ENCODE measurements around the gene PRKAG2.

Gene PRKAG2

GRCh38 chr7:151662251-151662826, 214.6 kb downstream of the PRKAG2 start:
- H3K9me3 ChIP-seq (ENCODE audit: control insufficient read depth, low read length): peaks cover 2% of the 10 kb centered on the region
- no peaks in the 10 kb centered on the region for H3K27me3 ChIP-seq (replicated peaks; ENCODE audit: control insufficient read depth, insufficient read depth, low read length)
- peak overlapping the region; percentile 58 for H3K9ac ChIP-seq (ENCODE audit: low read length)
- no peak for DNase-seq (ENCODE audit: low read depth)
- H3K36me3 ChIP-seq (ENCODE audit: control insufficient read depth, insufficient read depth, low read length, severe bottlenecking): no peaks in the 10 kb centered on the region
- H3K4me1 ChIP-seq (ENCODE audit: control insufficient read depth, insufficient read depth, low read length): peaks cover 75% of the 10 kb centered on the region
- H3K4me3 ChIP-seq (ENCODE audit: low read length): no peak overlapping the region

GRCh38 chr7:151661587-151661986, 215.3 kb downstream of the PRKAG2 start:
- Histone ChIP-seq H3K4me3 (ENCODE audit: low read length) (no peak overlapping the region), H3K9ac (ENCODE audit: low read length) (peak overlapping the region; percentile 58), H3K4me1 (ENCODE audit: control insufficient read depth, insufficient read depth, low read length) (peaks cover 75% of the 10 kb centered on the region), H3K27me3 (replicated peaks; ENCODE audit: control insufficient read depth, insufficient read depth, low read length) (no peaks in the 10 kb centered on the region), H3K36me3 (ENCODE audit: control insufficient read depth, insufficient read depth, low read length, severe bottlenecking) (no peaks in the 10 kb centered on the region), H3K9me3 (ENCODE audit: control insufficient read depth, low read length) (peaks cover 2% of the 10 kb centered on the region)
- DNase-seq (ENCODE audit: low read depth): no peak

GRCh38 chr7:151660141-151660540, 216.8 kb downstream of the PRKAG2 start:
- no peak overlapping the region for H3K4me3 ChIP-seq (ENCODE audit: low read length)
- H3K9me3 ChIP-seq (ENCODE audit: control insufficient read depth, low read length): no peaks in the 10 kb centered on the region
- peak overlapping the region; percentile 44 for H3K9ac ChIP-seq (ENCODE audit: low read length)
- H3K4me1 ChIP-seq (ENCODE audit: control insufficient read depth, insufficient read depth, low read length): peaks cover 62% of the 10 kb centered on the region
- H3K36me3 ChIP-seq (ENCODE audit: control insufficient read depth, insufficient read depth, low read length, severe bottlenecking): no peaks in the 10 kb centered on the region
- no peak for DNase-seq (ENCODE audit: low read depth)
- H3K27me3 ChIP-seq (replicated peaks; ENCODE audit: control insufficient read depth, insufficient read depth, low read length): no peaks in the 10 kb centered on the region

GRCh38 chr7:151659219-151659618, 217.7 kb downstream of the PRKAG2 start:
- no peaks in the 10 kb centered on the region for H3K9me3 ChIP-seq (ENCODE audit: control insufficient read depth, low read length)
- peaks cover 53% of the 10 kb centered on the region for H3K4me1 ChIP-seq (ENCODE audit: control insufficient read depth, insufficient read depth, low read length)
- DNase-seq (ENCODE audit: low read depth): no peak
- H3K36me3 ChIP-seq (ENCODE audit: control insufficient read depth, insufficient read depth, low read length, severe bottlenecking): no peaks in the 10 kb centered on the region
- H3K4me3 ChIP-seq (ENCODE audit: low read length): no peak overlapping the region
- peak overlapping the region; percentile 67 for H3K9ac ChIP-seq (ENCODE audit: low read length)
- no peaks in the 10 kb centered on the region for H3K27me3 ChIP-seq (replicated peaks; ENCODE audit: control insufficient read depth, insufficient read depth, low read length)

- Histone ChIP-seq H3K36me3 (ENCODE audit: control insufficient read depth, insufficient read depth, low read length, severe bottlenecking) (no peaks in the 10 kb centered on the region), H3K4me3 (ENCODE audit: low read length) (no peak overlapping the region), H3K9ac (ENCODE audit: low read length) (peak overlapping the region; percentile 67), H3K27me3 (replicated peaks; ENCODE audit: control insufficient read depth, insufficient read depth, low read length) (no peaks in the 10 kb centered on the region), H3K9me3 (ENCODE audit: control insufficient read depth, low read length) (no peaks in the 10 kb centered on the region), H3K4me1 (ENCODE audit: control insufficient read depth, insufficient read depth, low read length) (peaks cover 48% of the 10 kb centered on the region)
- peak; percentile 19 for DNase-seq (ENCODE audit: low read depth)
These were observed 218.1 kb downstream of the PRKAG2 start for GRCh38 chr7:151658778-151659177.

GRCh38 chr7:151657173-151657572, 219.7 kb downstream of the PRKAG2 start:
- Histone ChIP-seq H3K36me3 (ENCODE audit: control insufficient read depth, insufficient read depth, low read length, severe bottlenecking) (no peaks in the 10 kb centered on the region), H3K9me3 (ENCODE audit: control insufficient read depth, low read length) (no peaks in the 10 kb centered on the region), H3K9ac (ENCODE audit: low read length) (no peak overlapping the region), H3K27me3 (replicated peaks; ENCODE audit: control insufficient read depth, insufficient read depth, low read length) (no peaks in the 10 kb centered on the region), H3K4me1 (ENCODE audit: control insufficient read depth, insufficient read depth, low read length) (peaks cover 33% of the 10 kb centered on the region), H3K4me3 (ENCODE audit: low read length) (no peak overlapping the region)
- no peak for DNase-seq (ENCODE audit: low read depth)

GRCh38 chr7:151655555-151655954, 221.4 kb downstream of the PRKAG2 start:
- Histone ChIP-seq H3K9ac (ENCODE audit: low read length) (no peak overlapping the region), H3K4me1 (ENCODE audit: control insufficient read depth, insufficient read depth, low read length) (peaks cover 36% of the 10 kb centered on the region), H3K9me3 (ENCODE audit: control insufficient read depth, low read length) (no peaks in the 10 kb centered on the region), H3K36me3 (ENCODE audit: control insufficient read depth, insufficient read depth, low read length, severe bottlenecking) (no peaks in the 10 kb centered on the region), H3K4me3 (ENCODE audit: low read length) (no peak overlapping the region), H3K27me3 (replicated peaks; ENCODE audit: control insufficient read depth, insufficient read depth, low read length) (no peaks in the 10 kb centered on the region)
- no peak for DNase-seq (ENCODE audit: low read depth)

GRCh38 chr7:151652111-151652510, 224.8 kb downstream of the PRKAG2 start:
- Histone ChIP-seq H3K27me3 (replicated peaks; ENCODE audit: control insufficient read depth, insufficient read depth, low read length) (no peaks in the 10 kb centered on the region), H3K36me3 (ENCODE audit: control insufficient read depth, insufficient read depth, low read length, severe bottlenecking) (no peaks in the 10 kb centered on the region), H3K4me1 (ENCODE audit: control insufficient read depth, insufficient read depth, low read length) (peaks cover 40% of the 10 kb centered on the region), H3K9me3 (ENCODE audit: control insufficient read depth, low read length) (no peaks in the 10 kb centered on the region), H3K4me3 (ENCODE audit: low read length) (peak overlapping the region; percentile 39), H3K9ac (ENCODE audit: low read length) (peak overlapping the region; percentile 44)
- DNase-seq (ENCODE audit: low read depth): no peak

- Histone ChIP-seq H3K4me1 (ENCODE audit: control insufficient read depth, insufficient read depth, low read length) (peaks cover 40% of the 10 kb centered on the region), H3K4me3 (ENCODE audit: low read length) (peak overlapping the region; percentile 2), H3K36me3 (ENCODE audit: control insufficient read depth, insufficient read depth, low read length, severe bottlenecking) (no peaks in the 10 kb centered on the region), H3K9ac (ENCODE audit: low read length) (peak overlapping the region; percentile 71), H3K27me3 (replicated peaks; ENCODE audit: control insufficient read depth, insufficient read depth, low read length) (no peaks in the 10 kb centered on the region), H3K9me3 (ENCODE audit: control insufficient read depth, low read length) (no peaks in the 10 kb centered on the region)
- DNase-seq (ENCODE audit: low read depth): no peak
These were observed 226.8 kb downstream of the PRKAG2 start for GRCh38 chr7:151650161-151650560.

- Histone ChIP-seq H3K27me3 (replicated peaks; ENCODE audit: control insufficient read depth, insufficient read depth, low read length) (no peaks in the 10 kb centered on the region), H3K9me3 (ENCODE audit: control insufficient read depth, low read length) (peaks cover 3% of the 10 kb centered on the region), H3K9ac (ENCODE audit: low read length) (peak overlapping the region; percentile 42), H3K4me3 (ENCODE audit: low read length) (no peak overlapping the region), H3K36me3 (ENCODE audit: control insufficient read depth, insufficient read depth, low read length, severe bottlenecking) (no peaks in the 10 kb centered on the region), H3K4me1 (ENCODE audit: control insufficient read depth, insufficient read depth, low read length) (peaks cover 40% of the 10 kb centered on the region)
- DNase-seq (ENCODE audit: low read depth): peak; percentile 63
These were observed 228.5 kb downstream of the PRKAG2 start for GRCh38 chr7:151648429-151648828.

- H3K4me1 ChIP-seq (ENCODE audit: control insufficient read depth, insufficient read depth, low read length): peaks cover 43% of the 10 kb centered on the region
- H3K9me3 ChIP-seq (ENCODE audit: control insufficient read depth, low read length): peaks cover 3% of the 10 kb centered on the region
- no peak for DNase-seq (ENCODE audit: low read depth)
- no peaks in the 10 kb centered on the region for H3K27me3 ChIP-seq (replicated peaks; ENCODE audit: control insufficient read depth, insufficient read depth, low read length)
- no peaks in the 10 kb centered on the region for H3K36me3 ChIP-seq (ENCODE audit: control insufficient read depth, insufficient read depth, low read length, severe bottlenecking)
- no peak overlapping the region for H3K9ac ChIP-seq (ENCODE audit: low read length)
- H3K4me3 ChIP-seq (ENCODE audit: low read length): no peak overlapping the region
These were observed 229.0 kb downstream of the PRKAG2 start for GRCh38 chr7:151647874-151648273.

GRCh38 chr7:151647006-151647405, 229.9 kb downstream of the PRKAG2 start:
- no peak for DNase-seq (ENCODE audit: low read depth)
- Histone ChIP-seq H3K4me3 (ENCODE audit: low read length) (no peak overlapping the region), H3K4me1 (ENCODE audit: control insufficient read depth, insufficient read depth, low read length) (peaks cover 46% of the 10 kb centered on the region), H3K9ac (ENCODE audit: low read length) (no peak overlapping the region), H3K36me3 (ENCODE audit: control insufficient read depth, insufficient read depth, low read length, severe bottlenecking) (no peaks in the 10 kb centered on the region), H3K9me3 (ENCODE audit: control insufficient read depth, low read length) (peaks cover 3% of the 10 kb centered on the region), H3K27me3 (replicated peaks; ENCODE audit: control insufficient read depth, insufficient read depth, low read length) (no peaks in the 10 kb centered on the region)
